ENCODE data around the gene SLC26A11. TPM values are rescaled to one million over a fixed set of nuclear protein-coding genes. Genes with fewer than 3 reads are reported as not detected.
A peak's percentile ranks its signal among the peaks of the same experiment; 100 is the strongest.

The SLC26A11 gene
- total and polyA plus RNA-seq, 2 of the 13 experiments (the other 11 are each of a cell fraction or from before 2014, with no cell fraction given): 8.7 to 13.2 TPM

GRCh38 chr17:80225230-80225629, 5.0 kb downstream of the SLC26A11 start:
- CTCF ChIA-PET (ENCODE audit: low intra/inter-chr PET ratio, low total read pairs): no interaction called here
- no peak for FAIRE-seq
- H3K36me3 ChIP-seq (replicated peaks in 1 of 2; ENCODE audit: control insufficient read depth in 1 of 2, insufficient read depth in 2 of 2, low read length in 2 of 2): peaks cover 3 to 4% of the 10 kb centered on the region in 2 experiments; a peak in 1 of 5 replicates
- no peak overlapping the region for H3K9ac ChIP-seq (ENCODE audit: insufficient read depth, low read depth, low read length)
- no peak overlapping the region for H3K27ac ChIP-seq (ENCODE audit: extremely low read length, insufficient read depth, low read length)
- H4K20me1 ChIP-seq (ENCODE audit: insufficient read depth, low read length): no peaks in the 10 kb centered on the region
- ATAC-seq: no peak
- H3K27me3 ChIP-seq (ENCODE audit: control insufficient read depth in 1 of 2, insufficient read depth in 2 of 2, low read length in 2 of 2): no peaks in the 10 kb centered on the region
- TF ChIP-seq AGO2 (optimal IDR thresholded peaks at IDR 0.05; ENCODE audit: low read depth, low read length): peak; percentile 53
- TF ChIP-seq, protein P1, sequence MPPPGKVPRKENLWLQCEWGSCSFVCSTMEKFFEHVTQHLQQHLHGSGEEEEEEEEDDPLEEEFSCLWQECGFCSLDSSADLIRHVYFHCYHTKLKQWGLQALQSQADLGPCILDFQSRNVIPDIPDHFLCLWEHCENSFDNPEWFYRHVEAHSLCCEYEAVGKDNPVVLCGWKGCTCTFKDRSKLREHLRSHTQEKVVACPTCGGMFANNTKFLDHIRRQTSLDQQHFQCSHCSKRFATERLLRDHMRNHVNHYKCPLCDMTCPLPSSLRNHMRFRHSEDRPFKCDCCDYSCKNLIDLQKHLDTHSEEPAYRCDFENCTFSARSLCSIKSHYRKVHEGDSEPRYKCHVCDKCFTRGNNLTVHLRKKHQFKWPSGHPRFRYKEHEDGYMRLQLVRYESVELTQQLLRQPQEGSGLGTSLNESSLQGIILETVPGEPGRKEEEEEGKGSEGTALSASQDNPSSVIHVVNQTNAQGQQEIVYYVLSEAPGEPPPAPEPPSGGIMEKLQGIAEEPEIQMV (CRISPR knock-in tag; IDR thresholded peaks at IDR 0.05; ENCODE audit: low read depth): no peak
- peaks cover 2% of the 10 kb centered on the region for H3K79me2 ChIP-seq (ENCODE audit: insufficient read depth, low read length)
- intact Hi-C loops (cut with micrococcal nuclease; ENCODE audit: unreplicated experiment) (no loop called here), in situ Hi-C loops (cut with HindIII; ENCODE audit: extremely low pct_ligation_motif_present, low pct_unique_long_range_greater_than_20kb) (no loop called here)
- no peak overlapping the region for H2AFZ ChIP-seq (ENCODE audit: low read length)
- no peaks in the 10 kb centered on the region for H3K9me3 ChIP-seq (ENCODE audit: low read length)
- 100% methylated on average over 5 of the region's 6 CpGs for WGBS (ENCODE audit: low lambda C conversion rate)
- BruUV-seq (replicated peaks): no TSS peak
- DNase-seq (ENCODE audit: low spot score): no peak
- POLR2A ChIA-PET: interaction anchor here (1.5 kb wide), 1 partner anchor 38 kb away, joined by 6 read pairs; no protein-coding TSS in a partner anchor
- H3K4me1 ChIP-seq (ENCODE audit: insufficient read depth, low read length): peaks cover 10% of the 10 kb centered on the region
- H3K4me2 ChIP-seq (ENCODE audit: low read depth, low read length): no peak overlapping the region
- H3K4me3 ChIP-seq (replicated peaks in 1 of 3; ENCODE audit: insufficient read depth in 1 of 3, low read depth in 2 of 3, low read length in 3 of 3): no peak overlapping the region

DNA sequence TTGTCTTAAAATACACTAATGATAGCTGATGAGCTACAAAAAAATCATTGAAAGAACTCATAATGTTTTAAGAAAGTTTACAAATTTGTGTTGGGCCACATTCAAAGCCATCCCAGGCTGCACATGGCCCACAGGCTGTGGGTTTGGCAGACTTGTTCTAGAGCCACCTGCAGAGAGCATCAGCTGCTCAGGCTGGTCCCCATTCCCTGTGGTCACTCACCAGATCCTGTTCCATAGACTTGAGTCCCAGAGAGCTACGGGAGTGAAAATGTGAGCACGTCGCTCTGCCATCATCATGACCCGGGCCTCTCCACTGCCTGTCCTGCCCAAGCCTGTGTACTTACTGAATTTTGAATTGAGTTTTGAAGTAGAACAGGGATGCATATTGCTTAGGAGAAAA, 6.9 kb downstream of the SLC26A11 start:
- POLR2A ChIA-PET: interaction anchor here (1.6 kb wide), 1 partner anchor 8 kb away, joined by 6 read pairs; no protein-coding TSS in a partner anchor
- no TSS peak for BruUV-seq (replicated peaks)
- TF ChIP-seq RAD21 (CRISPR knock-in tag; IDR thresholded peaks at IDR 0.05) (no peak), ZFP36 (IDR thresholded peaks at IDR 0.05; ENCODE audit: borderline replicate concordance, low read depth, low read length, partially characterized antibody) (no peak), PBX2 (CRISPR knock-in tag; IDR thresholded peaks at IDR 0.05) (no peak), ZNF780A (CRISPR knock-in tag; IDR thresholded peaks at IDR 0.05) (no peak), ZNF207 (IDR thresholded peaks at IDR 0.05; ENCODE audit: borderline replicate concordance) (no peak), HMG20A (CRISPR knock-in tag; IDR thresholded peaks at IDR 0.05; ENCODE audit: borderline replicate concordance) (no peak), TSC22D2 (CRISPR knock-in tag; IDR thresholded peaks at IDR 0.05; ENCODE audit: borderline replicate concordance) (no peak), ZUFSP (CRISPR knock-in tag; IDR thresholded peaks at IDR 0.05; ENCODE audit: borderline replicate concordance) (no peak), CREB1 (IDR thresholded peaks at IDR 0.05) (no peak), CREB1 (CRISPR knock-in tag; IDR thresholded peaks at IDR 0.05) (no peak)
- TF ChIP-seq, protein P2, sequence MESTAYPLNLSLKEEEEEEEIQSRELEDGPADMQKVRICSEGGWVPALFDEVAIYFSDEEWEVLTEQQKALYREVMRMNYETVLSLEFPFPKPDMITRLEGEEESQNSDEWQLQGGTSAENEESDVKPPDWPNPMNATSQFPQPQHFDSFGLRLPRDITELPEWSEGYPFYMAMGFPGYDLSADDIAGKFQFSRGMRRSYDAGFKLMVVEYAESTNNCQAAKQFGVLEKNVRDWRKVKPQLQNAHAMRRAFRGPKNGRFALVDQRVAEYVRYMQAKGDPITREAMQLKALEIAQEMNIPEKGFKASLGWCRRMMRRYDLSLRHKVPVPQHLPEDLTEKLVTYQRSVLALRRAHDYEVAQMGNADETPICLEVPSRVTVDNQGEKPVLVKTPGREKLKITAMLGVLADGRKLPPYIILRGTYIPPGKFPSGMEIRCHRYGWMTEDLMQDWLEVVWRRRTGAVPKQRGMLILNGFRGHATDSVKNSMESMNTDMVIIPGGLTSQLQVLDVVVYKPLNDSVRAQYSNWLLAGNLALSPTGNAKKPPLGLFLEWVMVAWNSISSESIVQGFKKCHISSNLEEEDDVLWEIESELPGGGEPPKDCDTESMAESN (CRISPR knock-in tag; conservative IDR thresholded peaks at IDR 0.05): no peak

More for the DNA sequence above, 6.9 kb downstream of the SLC26A11 start:
- Histone ChIP-seq H3K79me2 (ENCODE audit: insufficient read depth, low read length) (no peaks in the 10 kb centered on the region), H2AFZ (ENCODE audit: low read length) (no peak overlapping the region), H3K36me3 (replicated peaks in 1 of 2; ENCODE audit: control insufficient read depth in 1 of 2, insufficient read depth in 2 of 2, low read length in 2 of 2) (peaks cover 2 to 4% of the 10 kb centered on the region in 2 experiments; a peak in 1 of 5 replicates), H3K27me3 (ENCODE audit: control insufficient read depth in 1 of 2, insufficient read depth in 2 of 2, low read length in 2 of 2) (no peaks in the 10 kb centered on the region), H3K9ac (ENCODE audit: insufficient read depth, low read depth, low read length) (no peak overlapping the region), H3K4me2 (ENCODE audit: low read depth, low read length) (no peak overlapping the region), H4K20me1 (ENCODE audit: insufficient read depth, low read length) (no peaks in the 10 kb centered on the region), H3K4me1 (ENCODE audit: insufficient read depth, low read length) (no peaks in the 10 kb centered on the region), H3K27ac (ENCODE audit: extremely low read length, insufficient read depth, low read length) (no peak overlapping the region), H3K4me3 (replicated peaks in 1 of 3; ENCODE audit: insufficient read depth in 1 of 3, low read depth in 2 of 3, low read length in 3 of 3) (no peak overlapping the region), H3K9me3 (ENCODE audit: low read length) (peaks cover 2% of the 10 kb centered on the region; the same call in 1 of the 2 replicates)
- intact Hi-C loops (cut with micrococcal nuclease; ENCODE audit: unreplicated experiment) (no loop called here), in situ Hi-C loops (cut with HindIII; ENCODE audit: extremely low pct_ligation_motif_present, low pct_unique_long_range_greater_than_20kb) (no loop called here)
- no peak for ATAC-seq
- 98% methylated on average over 4 of the region's 4 CpGs for WGBS (ENCODE audit: low lambda C conversion rate)
- CTCF ChIA-PET (ENCODE audit: low intra/inter-chr PET ratio, low total read pairs): no interaction called here
- DNase-seq (ENCODE audit: low spot score): no peak
- FAIRE-seq: no peak

All from HepG2 (cell line).